A673 (cell line): ENCODE results near the gene SUPT7L. TPM values are rescaled to one million over a fixed set of nuclear protein-coding genes. Genes with fewer than 3 reads are reported as not detected.

Experiments used
- BruUV-seq: library from RNA; stranded (reverse); fragments of 400-500 nt; replicated peaks from 2 replicates; lab custom pipeline; 2021; lab: Mats Ljungman, UMichigan
- CTCF ChIA-PET: fragments of 300-600 bp; sonication (Branson Sonifier 250); formaldehyde crosslinking; loops from one replicate; lab custom pipeline; 2022; ENCODE audit warnings: antibody characterized with exemption; lab: Charles Lee
- POLR2A ChIA-PET: fragments of 300-600 bp; sonication (Branson Sonifier 250); formaldehyde crosslinking; loops from one replicate; lab custom pipeline; 2022; ENCODE audit warnings: antibody characterized with exemption; ENCODE audit not compliant: low non-redundant PET; lab: Charles Lee
- DNase-seq: peaks from one replicate; pipeline ENCODE4 v3.0.0-alpha.2; 2015; ENCODE audit warnings: low spot score
- H3K27ac ChIP-seq: fragments of 200-600 bp; sonication (generic); 2 replicates; pipeline ENCODE4 v1.5.1; 2016; ENCODE audit warnings: mixed run types, low read depth, mild to moderate bottlenecking, mixed read lengths, antibody characterized with exemption, low read length; ENCODE audit not compliant: poor library complexity, severe bottlenecking
- H3K27me3 ChIP-seq: fragments of 200-600 bp; sonication (generic); replicated peaks from 2 replicates; pipeline ENCODE4 v1.6.1; 2017; ENCODE audit warnings: mixed run types, low read depth, mild to moderate bottlenecking, mixed read lengths, antibody characterized with exemption, low read length; ENCODE audit not compliant: insufficient read depth, poor library complexity
- H3K36me3 ChIP-seq: fragments of 200-600 bp; sonication (generic); 2 replicates; pipeline ENCODE4 v1.6.1; 2016; ENCODE audit warnings: mixed run types, mild to moderate bottlenecking, mixed read lengths, antibody characterized with exemption, low read length; ENCODE audit not compliant: insufficient read depth, poor library complexity, severe bottlenecking
- H3K4me1 ChIP-seq: fragments of 200-600 bp; sonication (generic); 2 replicates; pipeline ENCODE4 v1.6.1; 2017; ENCODE audit warnings: mixed run types, mild to moderate bottlenecking, mixed read lengths, antibody characterized with exemption, low read length; ENCODE audit not compliant: insufficient read depth, poor library complexity, severe bottlenecking
- H3K4me3 ChIP-seq: fragments of 200-600 bp; sonication (generic); 2 replicates; pipeline ENCODE4 v1.5.1; 2016; ENCODE audit warnings: low read depth, mixed run types, mild to moderate bottlenecking, mixed read lengths, low read length; ENCODE audit not compliant: poor library complexity, severe bottlenecking
- H3K9me3 ChIP-seq: fragments of 200-600 bp; sonication (generic); 2 replicates; pipeline ENCODE4 v1.6.1; 2016; ENCODE audit warnings: mixed run types, low read depth, mild to moderate bottlenecking, mixed read lengths, antibody characterized with exemption, low read length; ENCODE audit not compliant: poor library complexity, severe bottlenecking
- CTCF ChIP-seq: fragments of 300-800, 200-600 bp; sonication (generic); conservative IDR thresholded peaks from 2 replicates; pipeline ENCODE4 v1.5.1; 2017; ENCODE audit warnings: low read depth, mild to moderate bottlenecking, antibody characterized with exemption, low read length, moderate library complexity, mixed read lengths
- EZH2 ChIP-seq: fragments of 200-600 bp; sonication (generic); IDR thresholded peaks from 2 replicates; pipeline ENCODE4 v1.6.1; 2017; ENCODE audit warnings: borderline replicate concordance, low read depth, mild to moderate bottlenecking, mixed read lengths, antibody characterized with exemption, low read length; ENCODE audit not compliant: poor library complexity, severe bottlenecking
- intact Hi-C: fragments of 100-400 bp; cut with micrococcal nuclease; formaldehyde crosslinking; loops from one replicate; pipeline ENCODE4 v1.10.0; 2022; ENCODE audit not compliant: unreplicated experiment
- total RNA-seq: library from RNA; stranded (reverse); gene quantifications from 2 replicates; pipeline ENCODE4 v1.2.3, GENCODE V29; 2021

SUPT7L gene
- total RNA-seq, 1 experiment from 2014 or later, result 33.1 TPM

DNA sequence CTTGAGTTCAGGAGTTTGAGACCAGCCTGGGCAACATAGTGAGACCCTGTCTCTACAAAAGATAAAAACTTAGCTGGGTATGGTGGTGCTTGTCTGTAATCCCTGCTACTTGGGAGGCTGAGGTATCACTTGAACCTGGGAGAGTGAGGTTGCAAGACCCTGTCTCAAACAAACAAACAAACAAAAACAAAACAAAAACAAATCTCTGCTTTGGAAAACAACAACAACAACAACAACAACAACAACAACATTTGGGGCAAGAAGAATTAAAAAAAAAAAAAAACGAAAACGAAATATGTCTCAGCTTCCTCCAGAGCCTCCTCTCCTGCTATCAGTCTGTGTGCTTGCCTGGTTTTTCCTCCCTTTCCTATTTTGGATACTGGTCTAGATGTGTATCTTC, 17.2 kb upstream of the SUPT7L start:
- CTCF ChIA-PET, result no interaction called here

GRCh38 chr2:27672723-27673486, 9.5 kb upstream of the SUPT7L start:
- no peak for DNase-seq
- Histone ChIP-seq H3K9me3 (no peaks in the 10 kb centered on the region), H3K27ac (no peak overlapping the region), H3K4me3 (no peak overlapping the region), H3K4me1 (no peaks in the 10 kb centered on the region), H3K36me3 (peaks cover 49% of the 10 kb centered on the region), H3K27me3 (no peaks in the 10 kb centered on the region)
- POLR2A ChIA-PET, result no interaction called here
- BruUV-seq, result no TSS peak
- no peak for TF ChIP-seq CTCF
- no peak for TF ChIP-seq EZH2
- CTCF ChIA-PET, result interaction anchor here (0.5 to 0.6 kb wide), 3 partner anchors 9 to 732 kb away, joined by 3 to 5 read pairs (median 4); no protein-coding TSS in a partner anchor
- intact Hi-C loops, result no loop called here

More for the DNA sequence above, 17.2 kb upstream of the SUPT7L start:
- peaks cover 48% of the 10 kb centered on the region for H3K36me3 ChIP-seq
- TF ChIP-seq EZH2 (no peak), CTCF (no peak)
- H3K9me3 ChIP-seq, result no peaks in the 10 kb centered on the region
- intact Hi-C loops, result no loop called here
- POLR2A ChIA-PET, result no interaction called here
- BruUV-seq, result no TSS peak
- DNase-seq, result no peak
- peaks cover 6% of the 10 kb centered on the region for H3K4me1 ChIP-seq
- no peak overlapping the region for H3K4me3 ChIP-seq
- no peaks in the 10 kb centered on the region for H3K27me3 ChIP-seq
- H3K27ac ChIP-seq, result no peak overlapping the region

DNA sequence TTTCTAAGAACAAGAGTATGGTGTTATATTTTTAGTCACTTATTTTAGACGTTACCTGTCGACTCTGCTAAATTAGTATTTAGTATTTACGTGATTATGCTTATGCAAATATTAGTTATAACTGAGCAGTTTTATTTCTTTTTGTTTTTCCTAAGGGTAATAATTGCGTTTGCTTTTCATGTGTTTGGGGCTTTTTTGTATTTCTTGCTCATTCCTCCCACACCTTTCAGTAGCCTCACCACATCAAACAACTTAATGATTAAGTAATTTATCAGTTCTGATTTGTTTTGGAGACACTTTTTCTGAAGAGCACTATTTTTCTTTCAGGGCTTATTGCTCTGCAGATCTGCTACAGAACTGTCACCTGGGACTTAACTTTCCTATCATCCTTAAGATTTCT, 7.8 kb upstream of the SUPT7L start:
- intact Hi-C loops, result no loop called here
- no TSS peak for BruUV-seq
- Histone ChIP-seq H3K4me3 (no peak overlapping the region), H3K9me3 (no peaks in the 10 kb centered on the region), H3K27ac (no peak overlapping the region), H3K36me3 (peaks cover 45% of the 10 kb centered on the region), H3K27me3 (no peaks in the 10 kb centered on the region), H3K4me1 (no peaks in the 10 kb centered on the region)
- ChIA-PET CTCF (no interaction called here), POLR2A (no interaction called here)
- TF ChIP-seq CTCF, result no peak
- no peak for TF ChIP-seq EZH2
- no peak for DNase-seq
